HG03442 (cell line): Measurements from ENCODE around the gene ZNF367.
"Not testable (repeated sequence)": the region's sequence is repeated elsewhere in the genome, so short reads cannot be mapped to it uniquely, and the experiment has no call there.

Experiments used
- ATAC-seq: cut with Tn5 transposase; IDR thresholded peaks from one replicate; pipeline ENCODE4 v1.9.1; 2021; ENCODE audit warnings: mild to moderate bottlenecking, moderate library complexity; ENCODE audit not compliant: unreplicated experiment

ZNF367 gene

GRCh38 chr9:96375507-96375906 is 42.7 kb downstream of the ZNF367 start:
- ATAC-seq: not testable (repeated sequence)

DNA sequence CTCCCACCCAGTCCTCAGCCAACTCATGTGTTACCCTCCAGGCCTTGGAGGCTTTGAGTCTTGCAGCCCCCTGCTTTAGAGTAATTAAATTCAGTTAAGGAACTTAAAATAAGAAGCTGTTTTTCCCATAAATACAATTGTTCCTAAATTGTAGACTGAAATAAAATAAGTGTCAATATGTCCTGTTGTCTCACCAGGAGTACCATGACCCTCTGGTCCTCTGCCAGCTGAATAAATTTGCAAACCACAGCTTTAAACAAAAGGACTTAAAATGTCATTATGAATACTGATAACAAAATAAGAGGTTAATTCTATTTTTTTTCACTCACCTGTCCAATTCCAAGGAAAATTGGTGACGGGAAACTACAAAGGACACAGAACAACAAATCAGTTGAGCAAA is 50.2 kb downstream of the ZNF367 start:
- ATAC-seq: no peak

GRCh38 chr9:96363175-96363967 is 54.8 kb downstream of the ZNF367 start:
- ATAC-seq: no peak

- not testable (repeated sequence) for ATAC-seq
Measured at GRCh38 chr9:96362119-96362518, 56.1 kb downstream of the ZNF367 start.

DNA sequence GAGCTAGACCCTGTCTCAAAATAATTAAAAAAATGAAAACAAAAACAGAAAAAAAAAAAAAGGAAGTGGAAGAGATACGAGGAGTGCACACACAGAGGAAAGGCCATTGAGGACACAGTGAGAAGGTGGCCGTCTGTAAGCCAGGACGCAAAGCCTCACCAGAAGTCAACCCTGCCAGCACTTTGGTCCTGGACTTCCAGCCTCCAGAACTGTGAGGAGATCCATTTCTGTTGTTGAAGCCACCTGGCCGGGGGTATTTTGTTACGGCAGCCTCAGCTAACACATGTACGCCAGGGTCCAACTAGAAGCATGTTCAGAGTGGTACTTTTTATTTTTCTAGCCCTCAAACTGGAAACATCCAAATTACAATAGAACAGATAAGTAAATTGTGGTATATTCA is 56.5 kb downstream of the ZNF367 start:
- no peak for ATAC-seq

GRCh38 chr9:96360976-96361375 is 57.2 kb downstream of the ZNF367 start:
- no peak for ATAC-seq

DNA sequence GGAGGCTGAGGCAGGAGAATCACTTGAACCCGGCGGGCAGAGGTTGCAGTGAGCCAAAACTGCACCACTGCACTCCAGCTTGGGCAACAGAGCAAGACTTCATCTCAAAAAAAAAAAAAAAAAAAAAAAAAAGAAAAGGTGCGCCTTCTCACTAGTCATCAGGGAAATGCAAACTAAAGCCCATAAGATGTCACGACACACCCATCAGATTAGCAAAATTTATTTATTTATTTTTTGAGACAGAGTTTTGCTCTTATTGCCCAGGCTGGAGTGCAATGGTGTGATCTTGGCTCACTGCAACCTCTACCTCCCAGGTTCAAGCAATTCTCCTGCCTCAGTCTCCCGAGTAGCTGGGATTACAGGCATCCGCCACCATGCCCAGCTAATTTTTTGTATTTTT is 57.6 kb downstream of the ZNF367 start:
- ATAC-seq: not testable (repeated sequence)

GRCh38 chr9:96350866-96351265 is 67.3 kb downstream of the ZNF367 start:
- no peak for ATAC-seq

GRCh38 chr9:96348261-96348660 is 69.9 kb downstream of the ZNF367 start:
- no peak for ATAC-seq

DNA sequence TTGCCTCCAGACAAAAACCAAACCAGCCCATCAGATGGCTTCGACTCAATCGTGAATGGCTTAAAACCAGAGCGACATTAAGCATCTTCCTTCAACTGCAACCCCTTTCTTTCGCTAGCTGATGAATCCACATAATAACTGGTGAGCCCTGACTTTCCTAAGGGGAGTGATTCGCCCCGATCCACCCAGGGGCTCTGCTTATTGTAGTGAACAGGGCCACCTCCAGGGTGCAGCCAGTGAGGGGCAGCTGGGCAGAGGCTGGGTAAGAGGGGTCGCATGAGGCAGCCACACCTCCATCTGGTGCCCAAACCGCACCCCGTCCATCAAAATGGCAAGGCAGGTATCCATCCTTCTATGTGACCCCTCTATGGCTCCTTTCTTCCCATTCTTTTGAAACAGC is 72.6 kb downstream of the ZNF367 start:
- ATAC-seq: no peak

DNA sequence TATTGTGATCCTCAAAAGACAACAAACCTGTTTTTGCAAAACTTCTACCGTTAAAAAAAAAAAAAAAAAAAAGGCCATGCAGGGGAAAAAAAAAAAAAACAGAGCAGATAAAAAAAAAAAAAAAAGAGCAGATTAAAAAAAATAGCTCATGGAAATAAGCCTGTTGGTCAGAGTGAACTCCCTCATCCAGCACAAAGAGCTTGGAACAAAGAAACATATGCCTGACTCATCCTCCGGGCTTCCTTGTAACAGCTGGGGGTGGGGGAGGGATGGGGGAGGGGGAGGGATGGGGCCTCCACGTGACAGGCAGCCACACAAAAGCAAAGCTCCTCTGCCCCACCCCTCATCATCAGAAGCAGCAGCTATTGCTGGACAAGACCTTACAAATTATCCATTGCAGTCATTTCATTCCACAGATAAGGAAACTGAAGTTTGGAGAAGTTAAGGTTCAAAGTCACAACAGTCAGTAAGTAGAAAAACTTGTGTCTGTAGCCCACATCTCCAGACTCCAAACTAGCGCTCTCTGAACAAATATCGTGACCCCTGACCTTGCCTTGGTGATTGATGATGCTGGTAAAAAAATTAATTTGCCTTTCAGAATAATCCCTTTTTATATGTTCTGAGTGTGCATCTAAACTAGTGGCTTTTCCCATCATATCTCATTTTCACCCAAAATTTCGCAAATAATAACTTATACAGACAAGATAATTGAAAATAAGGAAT is 73.6 kb downstream of the ZNF367 start:
- ATAC-seq: no peak

DNA sequence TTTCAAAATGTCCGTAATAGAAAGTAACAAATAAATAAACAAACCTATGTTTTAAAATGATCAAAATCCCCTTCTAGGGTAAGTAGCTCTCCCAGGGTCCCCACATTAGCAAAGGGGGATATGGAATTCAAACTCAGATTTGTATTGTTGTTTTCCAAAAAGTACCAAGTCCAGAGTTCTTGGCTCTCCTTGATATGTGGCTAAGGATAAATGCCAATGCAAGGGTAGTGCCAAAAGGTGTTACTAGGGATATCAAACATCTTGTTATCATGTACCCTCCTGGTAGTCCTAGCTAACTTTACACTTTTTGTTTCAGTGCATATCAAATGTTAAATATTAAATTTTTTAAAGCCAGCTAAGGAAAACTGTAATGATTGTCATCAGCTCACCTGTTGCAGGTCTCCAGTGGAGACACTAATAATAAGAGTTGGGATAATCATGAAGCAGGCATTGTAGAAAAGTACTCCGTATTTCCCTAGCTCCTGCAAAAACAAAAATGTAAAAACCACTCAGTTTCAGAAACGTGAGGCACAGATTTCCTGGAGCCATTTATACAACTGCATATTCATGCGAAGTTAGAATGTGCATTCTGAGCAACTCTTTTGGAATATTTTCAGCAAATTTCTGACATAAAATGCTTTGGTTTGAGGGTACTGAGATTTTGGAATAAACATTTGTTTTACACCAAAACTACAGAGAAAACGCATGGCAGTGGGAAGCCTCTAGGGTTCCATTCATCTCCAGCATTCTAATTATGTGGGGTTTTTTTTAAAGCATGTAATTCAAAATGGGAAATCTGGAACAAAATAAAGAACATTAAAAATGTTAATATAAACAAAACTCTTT is 74.4 kb downstream of the ZNF367 start:
- ATAC-seq: no peak

- no peak for ATAC-seq
Measured at GRCh38 chr9:96342571-96343245, 75.5 kb downstream of the ZNF367 start.

DNA sequence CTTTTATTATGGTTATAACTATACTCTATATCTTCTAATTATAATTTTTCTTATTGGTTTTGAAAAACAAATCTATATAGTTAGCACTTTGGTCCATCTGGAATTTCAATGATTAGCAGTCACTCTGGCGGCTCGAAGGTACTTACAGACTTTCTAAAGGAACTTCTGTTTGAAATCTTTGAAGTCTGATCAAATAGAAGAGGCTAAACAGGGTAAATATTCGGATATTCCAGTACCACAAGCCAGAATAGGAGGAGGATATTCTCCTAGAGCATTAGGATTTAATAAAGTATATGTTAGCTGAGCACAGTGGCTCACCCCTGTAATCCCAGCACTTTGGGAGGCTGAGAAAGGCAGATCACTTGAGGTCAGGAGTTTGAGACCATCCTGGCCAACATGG is 77.5 kb downstream of the ZNF367 start:
- no peak for ATAC-seq

- no peak for ATAC-seq
Measured at GRCh38 chr9:96338299-96338698, 79.9 kb downstream of the ZNF367 start.
